ENCODE results near the gene GPR78.

Gene GPR78

GRCh38 chr4:8601556-8601955, 21.4 kb downstream of the GPR78 start:
- no peak for DNase-seq

GRCh38 chr4:8602686-8603430, 22.7 kb downstream of the GPR78 start:
- DNase-seq, result no peak

GRCh38 chr4:8603931-8604330, 23.7 kb downstream of the GPR78 start:
- no peak for DNase-seq

- no peak for DNase-seq
Observed at GRCh38 chr4:8605289-8605688, 25.1 kb downstream of the GPR78 start.

GRCh38 chr4:8606476-8606875, 26.3 kb downstream of the GPR78 start:
- DNase-seq, result no peak

- no peak for DNase-seq
Observed at GRCh38 chr4:8606966-8607365, 26.8 kb downstream of the GPR78 start.

- peak in 2 of 6 experiments; percentile 7 to 12 for DNase-seq
Observed at GRCh38 chr4:8607603-8608481, 27.6 kb downstream of the GPR78 start.

- DNase-seq, result no peak
Observed at GRCh38 chr4:8608714-8609391, 28.7 kb downstream of the GPR78 start.

GRCh38 chr4:8609406-8609805, 29.2 kb downstream of the GPR78 start:
- no peak for DNase-seq

GRCh38 chr4:8609824-8610350, 29.7 kb downstream of the GPR78 start:
- DNase-seq, result no peak

GRCh38 chr4:8610858-8611616, 30.8 kb downstream of the GPR78 start:
- DNase-seq, result no peak

- no peak for DNase-seq
Observed at GRCh38 chr4:8612646-8613045, 32.5 kb downstream of the GPR78 start.

GRCh38 chr4:8613421-8614364, 33.5 kb downstream of the GPR78 start:
- no peak for DNase-seq

GRCh38 chr4:8614365-8615193, 34.4 kb downstream of the GPR78 start:
- DNase-seq, result no peak

- no peak for DNase-seq
Observed at GRCh38 chr4:8615366-8615765, 35.2 kb downstream of the GPR78 start.

- DNase-seq, result no peak
Observed at GRCh38 chr4:8615921-8616787, 36.0 kb downstream of the GPR78 start.

- no peak for DNase-seq
Observed at GRCh38 chr4:8616831-8617230, 36.6 kb downstream of the GPR78 start.

- DNase-seq, result no peak
Observed at GRCh38 chr4:8617486-8618040, 37.4 kb downstream of the GPR78 start.

GRCh38 chr4:8618421-8618820, 38.2 kb downstream of the GPR78 start:
- no peak for DNase-seq

Data from stimulated activated naive CD4-positive, alpha-beta T cell (primary cell).